Endodermal cell (in vitro differentiated cells): ENCODE measurements around the gene SPINK1. TPM values are rescaled to one million over a fixed set of nuclear protein-coding genes. Genes with fewer than 3 reads are reported as not detected.

Source experiments
- DNase-seq: peaks from one replicate; pipeline ENCODE4 v3.0.0-alpha.2; 2017
- H3K27ac ChIP-seq: 2 replicates; pipeline ENCODE4 v1.5.1; 2013; ENCODE audit warnings: mild to moderate bottlenecking, low read depth, low read length, moderate library complexity
- H3K27me3 ChIP-seq: 2 replicates; pipeline ENCODE4 v1.6.1; 2013; ENCODE audit warnings: mild to moderate bottlenecking, low read length, moderate library complexity; ENCODE audit not compliant: insufficient read depth, control insufficient read depth, poor library complexity, severe bottlenecking
- H3K36me3 ChIP-seq: 2 replicates; pipeline ENCODE4 v1.7.0; 2013; ENCODE audit warnings: mild to moderate bottlenecking, low read length, moderate library complexity; ENCODE audit not compliant: control insufficient read depth, insufficient read depth
- H3K4me1 ChIP-seq: one replicate; pipeline ENCODE4 v1.7.0; 2013; ENCODE audit warnings: low read length; ENCODE audit not compliant: control insufficient read depth, insufficient read depth
- H3K4me3 ChIP-seq: 2 replicates; pipeline ENCODE4 v1.5.1; 2013; ENCODE audit warnings: mild to moderate bottlenecking, low read length, moderate library complexity
- H3K9ac ChIP-seq: 2 replicates; pipeline ENCODE4 v1.6.1; 2013; ENCODE audit warnings: mild to moderate bottlenecking, low read length, moderate library complexity; ENCODE audit not compliant: poor library complexity, severe bottlenecking; ENCODE audit errors: extremely low read depth
- H3K9me3 ChIP-seq: 2 replicates; pipeline ENCODE4 v1.6.1; 2013; ENCODE audit warnings: mild to moderate bottlenecking, low read length, moderate library complexity; ENCODE audit not compliant: control insufficient read depth
- H3K27ac Mint-ChIP-seq: 2 replicates; pipeline ENCODE4 v1.8.0; 2020; ENCODE audit warnings: mixed read lengths
- H3K27me3 Mint-ChIP-seq: 2 replicates; pipeline ENCODE4 v1.8.0; 2021; ENCODE audit warnings: mild to moderate bottlenecking, mixed read lengths; ENCODE audit not compliant: insufficient read depth
- H3K36me3 Mint-ChIP-seq: 2 replicates; pipeline ENCODE4 v1.8.0; 2020; ENCODE audit warnings: low read depth, mixed read lengths
- H3K4me1 Mint-ChIP-seq: 2 replicates; pipeline ENCODE4 v1.8.0; 2020; ENCODE audit warnings: mixed read lengths
- H3K4me3 Mint-ChIP-seq: 2 replicates; pipeline ENCODE4 v1.8.0; 2020; ENCODE audit warnings: mild to moderate bottlenecking, moderate library complexity, mixed read lengths
- H3K9me3 Mint-ChIP-seq: 2 replicates; pipeline ENCODE4 v1.8.0; 2020; ENCODE audit warnings: mild to moderate bottlenecking, mixed read lengths
- CTCF ChIP-seq: fragments of 200-600 bp; sonication (generic); conservative IDR thresholded peaks from 2 replicates; pipeline ENCODE4 v1.5.0; 2021; ENCODE audit warnings: antibody characterized with exemption, mild to moderate bottlenecking
- WGBS, 2 experiments: methylation state at CpG; one replicate each; pipeline versions ENCODE4 v1.1.5 to v1.1.7; 2013; ENCODE audit warnings: missing lambda C conversion rate in 2 of 2, mixed read lengths in 1 of 2; ENCODE audit not compliant: insufficient coverage in 1 of 2, insufficient read length in 1 of 2; 5-methylcytosine and 5-hydroxymethylcytosine counted together
- total RNA-seq, 2 donors: library from RNA; stranded (reverse); fragmentation: NEBNext Ultra II Directional in 1 of 2; extraction: Animal tissue kit (Norgen Biotek cat#: 25700) in 1 of 2; gene quantifications; 2 replicates in 1 of 2; 3 replicates in 1 of 2; pipeline ENCODE4 v1.2.1, GENCODE V29; 2021

The SPINK1 gene
- total RNA-seq, 2 donors from 2014 or later, result not detected

GRCh38 chr5:147789820-147790219 lies 41.7 kb downstream of the SPINK1 start:
- Histone ChIP-seq H3K27me3 (no peaks in the 10 kb centered on the region), H3K4me1 (peaks cover 5% of the 10 kb centered on the region), H3K36me3 (no peaks in the 10 kb centered on the region), H3K27ac (no peak overlapping the region), H3K9me3 (no peaks in the 10 kb centered on the region), H3K9ac (no peak overlapping the region), H3K4me3 (no peak overlapping the region)
- H3K4me1 Mint-ChIP-seq, result peaks cover 13% of the 10 kb centered on the region
- no peaks in the 10 kb centered on the region for H3K36me3 Mint-ChIP-seq
- no peak for DNase-seq
- no peak overlapping the region for H3K27ac Mint-ChIP-seq
- 95 to 100% methylated on average over 2 of the region's 2 CpGs for WGBS, 2 experiments
- H3K27me3 Mint-ChIP-seq, result no peaks in the 10 kb centered on the region
- no peaks in the 10 kb centered on the region for H3K9me3 Mint-ChIP-seq
- H3K4me3 Mint-ChIP-seq, result no peak overlapping the region
- no peak for TF ChIP-seq CTCF

- Histone ChIP-seq H3K9me3 (no peaks in the 10 kb centered on the region), H3K27ac (no peak overlapping the region), H3K27me3 (no peaks in the 10 kb centered on the region), H3K4me3 (no peak overlapping the region), H3K36me3 (no peaks in the 10 kb centered on the region), H3K9ac (no peak overlapping the region), H3K4me1 (peaks cover 5% of the 10 kb centered on the region)
- peaks cover 6% of the 10 kb centered on the region for H3K27me3 Mint-ChIP-seq
- no peak for TF ChIP-seq CTCF
- H3K27ac Mint-ChIP-seq, result no peak overlapping the region
- H3K9me3 Mint-ChIP-seq, result no peaks in the 10 kb centered on the region
- H3K36me3 Mint-ChIP-seq, result no peaks in the 10 kb centered on the region
- H3K4me1 Mint-ChIP-seq, result peaks cover 13% of the 10 kb centered on the region
- H3K4me3 Mint-ChIP-seq, result no peak overlapping the region
- DNase-seq, result no peak
These were observed 43.4 kb downstream of the SPINK1 start for GRCh38 chr5:147788023-147788422.

GRCh38 chr5:147786142-147786541 lies 45.3 kb downstream of the SPINK1 start:
- DNase-seq, result no peak
- no peak for TF ChIP-seq CTCF
- H3K27me3 ChIP-seq, result no peaks in the 10 kb centered on the region
- Mint-ChIP-seq H3K9me3 (no peaks in the 10 kb centered on the region), H3K27ac (no peak overlapping the region), H3K27me3 (peaks cover 6% of the 10 kb centered on the region), H3K36me3 (no peaks in the 10 kb centered on the region), H3K4me1 (peaks cover 24% of the 10 kb centered on the region), H3K4me3 (no peak overlapping the region)
- H3K9ac ChIP-seq, result no peak overlapping the region
- H3K4me3 ChIP-seq, result no peak overlapping the region
- H3K9me3 ChIP-seq, result no peaks in the 10 kb centered on the region
- peaks cover 5% of the 10 kb centered on the region for H3K4me1 ChIP-seq
- H3K36me3 ChIP-seq, result no peaks in the 10 kb centered on the region
- H3K27ac ChIP-seq, result no peak overlapping the region
- 88 to 92% methylated on average over 1 to 2 of the region's 2 CpGs for WGBS, 2 experiments
